ENCODE results near the gene VPS72. TPM values are rescaled to one million over a fixed set of nuclear protein-coding genes. Genes with fewer than 3 reads are reported as not detected.
A peak's percentile ranks its signal among the peaks of the same experiment; 100 is the strongest.

VPS72 gene
- total and polyA plus RNA-seq, 9 donors, result 24.5 to 78.4 (median 48.9) TPM

DNA sequence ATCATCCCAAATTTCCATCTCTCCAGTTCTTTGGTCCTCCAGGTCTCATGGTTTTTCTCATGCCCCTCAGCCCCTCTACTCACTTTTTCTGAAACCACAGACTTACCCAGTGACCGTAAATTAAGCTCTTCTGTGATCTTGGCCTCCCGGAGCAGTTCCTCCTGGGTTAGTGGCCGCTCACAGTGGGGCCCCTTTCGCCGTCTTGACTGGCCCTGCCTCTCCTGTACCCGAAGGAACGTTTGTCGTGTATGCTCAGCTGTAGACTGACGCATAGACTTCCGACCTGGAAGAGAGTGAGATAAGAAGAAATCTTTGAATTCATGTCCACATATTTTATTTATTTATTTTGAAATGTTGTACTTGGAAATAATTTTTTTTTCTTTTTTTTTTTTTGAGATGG, 5.8 kb downstream of the VPS72 start:
- H3K9me3 ChIP-seq, result no peaks in the 10 kb centered on the region
- no peak overlapping the region for H3K27ac ChIP-seq
- TF ChIP-seq, protein P1, sequence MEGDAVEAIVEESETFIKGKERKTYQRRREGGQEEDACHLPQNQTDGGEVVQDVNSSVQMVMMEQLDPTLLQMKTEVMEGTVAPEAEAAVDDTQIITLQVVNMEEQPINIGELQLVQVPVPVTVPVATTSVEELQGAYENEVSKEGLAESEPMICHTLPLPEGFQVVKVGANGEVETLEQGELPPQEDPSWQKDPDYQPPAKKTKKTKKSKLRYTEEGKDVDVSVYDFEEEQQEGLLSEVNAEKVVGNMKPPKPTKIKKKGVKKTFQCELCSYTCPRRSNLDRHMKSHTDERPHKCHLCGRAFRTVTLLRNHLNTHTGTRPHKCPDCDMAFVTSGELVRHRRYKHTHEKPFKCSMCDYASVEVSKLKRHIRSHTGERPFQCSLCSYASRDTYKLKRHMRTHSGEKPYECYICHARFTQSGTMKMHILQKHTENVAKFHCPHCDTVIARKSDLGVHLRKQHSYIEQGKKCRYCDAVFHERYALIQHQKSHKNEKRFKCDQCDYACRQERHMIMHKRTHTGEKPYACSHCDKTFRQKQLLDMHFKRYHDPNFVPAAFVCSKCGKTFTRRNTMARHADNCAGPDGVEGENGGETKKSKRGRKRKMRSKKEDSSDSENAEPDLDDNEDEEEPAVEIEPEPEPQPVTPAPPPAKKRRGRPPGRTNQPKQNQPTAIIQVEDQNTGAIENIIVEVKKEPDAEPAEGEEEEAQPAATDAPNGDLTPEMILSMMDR (IDR thresholded peaks at IDR 0.05), result no peak
- TF ChIP-seq EP300 (IDR thresholded peaks at IDR 0.05), result no peak
- TF ChIP-seq POLR2A (IDR thresholded peaks at IDR 0.05), result no peak
- 90 to 93% (median 90%) methylated on average over 10 of the region's 10 CpGs for whole genome bisulfite sequencing, 3 donors
- peaks cover 5% of the 10 kb centered on the region for H3K4me1 ChIP-seq (ENCODE audit: insufficient read depth)
- no peak for DNase-seq
- no peaks in the 10 kb centered on the region for H3K27me3 ChIP-seq
- intact Hi-C loops (cut with DNase I), result no loop called here
- no peak overlapping the region for H3K4me3 ChIP-seq
- H3K36me3 ChIP-seq, result no peaks in the 10 kb centered on the region

DNA sequence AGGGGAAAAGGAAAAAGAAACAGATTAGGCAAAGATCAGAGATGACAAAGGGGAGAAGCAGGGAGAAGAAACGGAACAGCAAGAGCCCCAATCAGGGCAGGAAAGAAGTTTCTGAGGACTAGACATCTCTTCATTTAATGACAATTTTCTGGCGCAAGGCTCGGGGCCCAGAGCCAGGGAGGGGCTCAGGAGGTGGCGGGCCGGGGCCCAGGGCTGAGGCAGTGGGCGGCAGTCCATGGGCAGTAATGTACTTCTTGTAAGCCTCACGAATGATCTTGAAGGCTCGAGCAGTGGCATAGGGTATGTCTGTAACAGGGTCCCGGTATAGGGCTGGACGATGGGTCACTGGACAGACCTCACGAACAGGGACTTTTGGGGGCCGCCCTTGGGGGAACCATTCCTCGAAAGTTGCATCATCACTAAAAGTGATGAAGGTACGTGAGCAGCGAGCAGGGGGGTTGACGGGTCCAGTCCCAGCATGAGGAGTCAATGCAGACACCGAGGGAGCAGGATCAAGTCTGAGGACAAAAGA, 13.4 kb downstream of the VPS72 start:
- Histone ChIP-seq H3K27ac (no peak overlapping the region), H3K27me3 (no peaks in the 10 kb centered on the region), H3K9me3 (no peaks in the 10 kb centered on the region), H3K36me3 (no peaks in the 10 kb centered on the region), H3K4me3 (no peak overlapping the region), H3K4me1 (ENCODE audit: insufficient read depth) (no peaks in the 10 kb centered on the region)
- intact Hi-C loops (cut with DNase I), result no loop called here
- TF ChIP-seq POLR2A (IDR thresholded peaks at IDR 0.05), result no peak
- TF ChIP-seq, protein P1 (IDR thresholded peaks at IDR 0.05), result no peak
- no peak for TF ChIP-seq EP300 (IDR thresholded peaks at IDR 0.05)
- DNase-seq, result no peak
- 89 to 90% (median 89%) methylated on average over 17 of the region's 17 CpGs for WGBS, 3 donors

DNA sequence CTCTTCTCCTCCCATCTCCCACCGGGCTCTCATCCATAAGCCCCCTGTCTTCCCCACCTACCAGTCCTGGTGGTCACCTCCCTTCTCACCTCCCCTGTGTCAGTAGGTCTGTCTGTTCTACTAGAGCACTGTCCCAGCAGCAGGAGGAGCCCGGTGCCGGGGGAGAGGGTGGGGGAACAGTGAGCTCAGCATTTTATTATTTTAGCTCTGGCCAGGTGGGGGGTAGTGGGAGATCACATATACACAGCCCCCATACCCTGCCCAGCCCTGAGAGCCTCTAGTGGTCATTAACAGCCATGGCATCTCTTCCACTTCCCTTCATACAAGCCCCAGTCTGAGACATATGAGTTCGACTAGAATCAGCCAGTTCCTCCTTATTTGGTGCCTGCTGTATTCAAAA, 14.1 kb downstream of the VPS72 start, which contains the start of gene TMOD4:
Gene TMOD4 (minus strand): TSS at position 119 of the 400 bp plus-strand sequence. CDS start 1,106 bp downstream, outside the sequence.
- Histone ChIP-seq H3K9me3 (no peaks in the 10 kb centered on the region), H3K27ac (no peak within 1 kb of the TSS), H3K4me1 (ENCODE audit: insufficient read depth) (no peaks in the 10 kb centered on the region), H3K4me3 (no peak within 1 kb of the TSS), H3K36me3 (no peaks in the 10 kb centered on the region), H3K27me3 (no peaks in the 10 kb centered on the region)
- TF ChIP-seq POLR2A (IDR thresholded peaks at IDR 0.05), result no peak
- TF ChIP-seq, protein P1 (IDR thresholded peaks at IDR 0.05), result no peak
- TF ChIP-seq EP300 (IDR thresholded peaks at IDR 0.05), result no peak
- intact Hi-C loops (cut with DNase I), result no loop called here
- DNase-seq, result peak in 1 of 5 donors; percentile 32
- WGBS, 3 donors, result 31 to 48% (median 33%) methylated on average over 4 of the region's 4 CpGs

DNA sequence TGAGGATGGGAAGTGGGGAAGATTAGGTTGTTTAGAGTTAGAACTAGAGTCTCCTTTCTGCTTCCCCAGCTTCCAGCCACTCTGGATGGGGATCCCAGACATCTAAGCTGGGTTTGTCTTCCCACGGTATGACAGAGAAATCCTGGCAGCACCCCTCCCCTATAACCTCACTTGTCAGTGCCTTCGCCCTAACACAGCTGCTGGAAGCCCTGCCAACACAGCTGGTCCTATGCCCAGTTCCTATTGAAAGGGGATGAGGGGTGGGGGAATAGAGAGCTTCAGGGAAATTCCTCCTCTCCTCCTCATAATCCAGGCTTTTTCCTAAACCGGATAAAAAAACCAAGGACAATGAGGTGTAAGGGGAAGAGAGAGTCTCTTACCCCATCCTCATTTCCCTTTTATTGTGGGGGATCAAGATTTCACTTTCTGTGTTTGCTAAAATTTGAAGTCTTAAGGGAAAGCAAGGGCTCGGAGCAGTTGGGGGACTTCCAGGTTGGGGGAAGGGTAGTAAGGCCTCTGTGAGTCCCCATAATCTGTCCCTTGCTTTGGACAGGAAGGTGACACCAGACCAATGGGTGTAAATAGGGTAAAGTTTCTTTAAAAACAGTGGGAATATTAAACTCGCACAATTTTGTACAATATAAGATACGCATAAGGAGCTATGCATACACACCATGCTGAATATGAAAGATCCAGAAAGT, 14.8 kb downstream of the VPS72 start:
- Histone ChIP-seq H3K27ac (no peak overlapping the region), H3K36me3 (no peaks in the 10 kb centered on the region), H3K4me3 (no peak overlapping the region), H3K27me3 (no peaks in the 10 kb centered on the region), H3K4me1 (ENCODE audit: insufficient read depth) (no peaks in the 10 kb centered on the region), H3K9me3 (no peaks in the 10 kb centered on the region)
- intact Hi-C loops (cut with DNase I), result no loop called here
- DNase-seq, result no peak
- WGBS, 3 donors, result 46 to 48% (median 46%) methylated on average over 6 of the region's 6 CpGs
- TF ChIP-seq, protein P1 (IDR thresholded peaks at IDR 0.05), result no peak
- no peak for TF ChIP-seq EP300 (IDR thresholded peaks at IDR 0.05)
- TF ChIP-seq POLR2A (IDR thresholded peaks at IDR 0.05), result no peak

All from ovary (tissue), 9 donors.